DMS 273 (cell line): Measurements from ENCODE around the gene TOB2.
"Not testable (repeated sequence)": the region's sequence is repeated elsewhere in the genome, so short reads cannot be mapped to it uniquely, and the experiment has no call there.

Experiments
- DNase-seq: peaks from one replicate; lab custom pipeline; 2025; ENCODE audit not compliant: unreplicated experiment; lab: John Stamatoyannopoulos, UW

TOB2 gene

DNA sequence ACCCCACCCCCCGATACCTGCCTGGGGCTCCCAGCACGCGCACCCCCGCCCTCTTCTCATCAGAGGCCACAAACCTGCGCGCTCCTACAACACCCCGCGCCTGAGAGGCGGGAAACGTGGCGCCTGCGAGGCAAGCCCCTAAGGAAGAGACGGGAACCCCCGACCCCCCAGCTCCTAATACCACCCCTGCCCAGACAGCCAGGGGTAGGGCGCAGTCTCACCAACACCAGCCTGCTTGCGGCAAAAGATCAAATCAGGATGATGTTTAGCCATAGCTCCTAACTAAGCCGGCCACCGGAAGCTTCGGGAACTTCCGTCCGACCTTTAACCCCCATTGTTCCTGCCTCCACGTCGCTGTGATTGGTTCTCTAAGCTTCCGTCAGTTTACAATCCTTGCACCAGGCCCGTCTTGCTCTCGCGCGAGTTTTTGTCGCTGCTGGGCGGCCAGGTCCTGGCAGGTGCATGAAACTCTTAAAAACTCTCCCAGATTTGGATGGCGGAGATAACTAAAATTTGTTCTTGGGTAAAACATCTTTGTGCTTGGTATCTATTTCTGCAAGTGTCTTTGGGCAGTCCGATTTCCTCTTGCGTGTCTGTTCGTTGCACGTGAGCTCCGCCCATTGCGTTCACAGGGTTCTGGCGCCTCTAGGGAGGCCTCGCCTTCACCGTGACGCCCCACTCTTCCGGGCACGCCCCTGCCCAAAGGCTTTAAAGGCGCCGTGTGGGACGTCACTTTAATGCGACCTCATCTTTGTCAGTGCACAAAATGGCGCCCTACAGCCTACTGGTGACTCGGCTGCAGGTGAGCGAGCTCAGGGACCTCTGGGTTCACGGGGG lies 22.0 kb upstream of the TOB2 start, which contains the start of the genes ACO2 and PHF5A:
Gene ACO2 (plus strand): TSS at position 737 of the 837 bp plus-strand sequence. CDS start 30 bp downstream, at position 767.
Gene PHF5A (minus strand): TSS at position 312 of the 837 bp plus-strand sequence. CDS start 39 bp downstream, at position 273.
- peak; percentile 97 for DNase-seq

- no peak for DNase-seq
Measured at GRCh38 chr22:41461901-41462300, 15.3 kb upstream of the TOB2 start.

GRCh38 chr22:41460071-41460470 lies 13.5 kb upstream of the TOB2 start:
- DNase-seq = peak; percentile 40

DNA sequence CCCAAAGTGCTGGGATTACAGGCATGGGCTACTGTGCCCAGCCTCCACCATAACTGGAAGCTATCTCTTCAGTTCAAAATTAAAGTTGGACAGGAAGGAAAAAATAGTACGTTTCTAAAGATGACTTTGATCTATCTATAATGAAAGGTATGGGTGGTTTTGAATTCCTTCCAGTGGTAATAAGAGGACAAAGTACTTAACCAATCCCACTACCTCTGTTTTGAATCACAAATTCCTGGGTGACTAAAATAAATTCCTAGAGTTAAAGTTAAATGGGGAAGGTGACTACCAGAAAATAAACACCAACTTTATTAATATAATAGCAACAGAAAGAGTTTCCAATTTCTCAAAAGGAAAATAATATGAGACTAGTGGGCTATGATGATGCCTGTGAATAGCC lies 12.8 kb upstream of the TOB2 start:
- no peak for DNase-seq

DNA sequence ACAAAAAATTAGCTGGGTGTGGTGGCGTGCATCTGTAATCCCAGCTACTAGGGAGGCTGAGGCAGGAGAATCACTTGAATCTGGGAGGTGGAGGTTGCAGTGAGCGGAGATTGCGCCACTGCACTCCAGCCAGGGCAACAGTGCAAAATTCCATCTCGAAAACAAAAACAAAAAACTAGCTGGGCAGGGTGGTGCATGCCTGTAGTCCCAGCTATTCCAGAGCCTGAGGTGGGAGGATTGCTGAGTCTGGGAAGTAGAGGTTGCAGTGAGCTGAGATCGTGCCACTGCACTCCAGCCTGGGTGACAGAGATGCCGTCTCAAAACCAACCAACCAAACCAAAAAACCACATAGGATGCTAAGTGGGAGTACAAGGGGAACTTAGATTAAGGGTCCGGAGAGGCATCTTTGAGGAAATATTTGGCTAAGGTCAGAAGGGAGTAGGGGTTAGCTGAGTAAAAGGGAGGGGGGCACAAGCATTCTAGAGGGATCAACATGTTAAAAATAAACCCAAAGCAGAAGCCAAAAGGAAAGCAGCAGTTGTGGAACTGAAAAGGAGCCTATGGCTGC lies 11.6 kb upstream of the TOB2 start:
- DNase-seq = no peak

DNA sequence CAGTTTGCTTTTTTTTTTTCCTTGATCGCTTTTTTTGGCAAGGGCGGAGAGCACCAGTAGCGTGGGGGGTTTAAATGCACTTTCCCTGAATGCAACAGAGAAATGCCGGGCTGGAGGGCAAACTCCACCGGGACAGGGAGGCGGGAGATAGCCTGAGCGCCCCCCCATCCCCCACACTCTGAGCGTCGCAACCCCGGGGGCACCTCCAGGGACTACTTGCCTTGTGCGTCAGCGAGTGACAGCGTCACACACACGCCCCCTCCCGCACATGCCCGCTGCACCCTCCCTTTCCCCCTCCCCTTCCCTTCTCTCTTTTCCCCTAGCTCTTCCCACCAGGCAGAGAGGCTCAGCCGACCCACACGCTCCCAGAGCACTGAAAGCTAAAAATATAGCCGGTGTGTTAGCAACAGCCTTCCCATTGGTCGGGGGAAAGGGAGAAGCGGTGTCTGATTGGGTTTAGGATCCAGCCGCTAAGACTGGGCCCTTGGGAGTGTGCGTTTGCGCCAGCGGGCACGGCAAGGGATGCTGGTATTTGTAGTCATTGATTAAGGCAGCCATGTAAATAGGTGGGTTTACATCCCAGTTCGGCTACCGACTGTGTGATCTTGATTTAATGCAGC lies 1.7 kb upstream of the TOB2 start:
- peak; percentile 98 for DNase-seq

DNA sequence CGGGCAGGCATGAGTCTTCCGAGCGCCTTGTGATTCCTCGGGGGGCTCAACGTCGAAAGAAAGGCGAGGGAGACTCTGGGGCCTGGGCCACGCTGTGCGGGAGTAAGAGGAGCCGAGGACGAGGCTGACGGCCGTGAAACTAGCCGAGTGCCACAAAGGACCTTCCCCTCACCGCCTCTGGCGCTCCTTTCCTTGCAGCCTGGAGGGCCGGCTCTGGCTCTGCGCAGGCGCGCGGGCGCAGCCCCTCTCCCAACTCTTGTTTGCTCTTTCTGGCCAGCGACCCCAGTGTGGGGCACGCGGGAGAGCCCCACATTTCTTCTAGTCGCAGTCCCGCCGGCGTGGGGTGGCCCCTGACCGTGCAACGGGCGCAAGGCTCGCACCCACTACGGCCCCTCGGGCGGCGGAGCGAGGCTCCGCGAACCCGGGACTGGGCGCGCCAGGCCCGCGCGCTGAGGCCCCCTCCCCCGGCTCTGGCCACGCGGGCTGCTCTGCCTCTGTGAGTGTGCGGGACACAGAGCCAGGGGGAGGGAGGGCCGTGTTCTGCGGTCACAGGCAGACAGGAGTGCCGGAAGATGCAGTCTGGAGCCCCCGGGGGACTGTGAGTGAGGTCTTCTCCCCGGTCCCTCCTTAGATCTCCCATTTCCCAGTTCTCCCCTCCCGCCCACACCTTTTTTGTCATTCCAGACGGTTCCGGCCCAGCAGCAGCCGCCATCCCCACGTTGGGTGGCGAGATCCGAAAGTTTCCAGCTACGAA lies 1.0 kb upstream of the TOB2 start:
- DNase-seq = peak; percentile 87

- DNase-seq = peak; percentile 55
Measured at GRCh38 chr22:41446057-41446501, 522 bp downstream of the TOB2 start.

- peak; percentile 54 for DNase-seq
Measured at GRCh38 chr22:41445129-41446056, 1.2 kb downstream of the TOB2 start.

DNA sequence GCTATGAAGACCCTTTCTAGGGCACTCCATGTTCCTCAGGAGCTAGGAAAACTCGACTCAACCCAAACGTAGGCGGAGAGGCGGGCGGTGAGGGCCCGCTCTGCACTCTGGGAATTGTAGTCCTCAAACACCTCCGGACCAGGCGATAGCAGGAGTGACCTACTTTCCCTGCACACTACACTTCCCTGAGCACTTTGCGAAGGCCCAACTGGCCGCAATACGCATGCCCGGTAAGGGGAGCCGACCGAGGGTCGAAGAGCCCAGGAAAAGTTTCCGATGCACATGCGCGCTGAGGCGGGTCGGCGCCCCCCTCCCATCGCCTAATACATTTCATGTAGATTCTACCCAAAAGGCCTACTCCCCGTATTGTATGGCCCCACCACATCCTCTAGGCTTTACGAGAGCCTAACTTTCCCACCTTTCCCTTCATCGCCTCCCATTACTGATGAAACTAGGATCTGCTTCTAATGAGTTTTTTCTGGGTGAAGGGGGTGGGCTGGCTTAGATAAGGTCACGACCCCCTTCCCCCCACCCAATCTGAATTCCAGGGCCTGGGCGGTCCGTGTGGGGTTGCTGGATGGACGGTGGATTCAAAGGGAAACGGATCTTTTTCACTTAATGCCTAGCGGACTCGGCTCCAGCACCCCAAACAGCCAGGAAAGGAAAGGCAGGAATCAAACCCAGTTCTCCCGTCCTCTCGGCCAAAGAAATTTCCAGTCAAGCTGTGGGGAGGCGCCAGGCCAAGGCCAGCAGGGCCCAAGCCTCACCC lies 2.1 kb downstream of the TOB2 start:
- peak; percentile 94 for DNase-seq

GRCh38 chr22:41442240-41442792 lies 4.3 kb downstream of the TOB2 start:
- DNase-seq = peak; percentile 37

GRCh38 chr22:41440511-41440910 lies 6.1 kb downstream of the TOB2 start:
- DNase-seq = not testable (repeated sequence)

DNA sequence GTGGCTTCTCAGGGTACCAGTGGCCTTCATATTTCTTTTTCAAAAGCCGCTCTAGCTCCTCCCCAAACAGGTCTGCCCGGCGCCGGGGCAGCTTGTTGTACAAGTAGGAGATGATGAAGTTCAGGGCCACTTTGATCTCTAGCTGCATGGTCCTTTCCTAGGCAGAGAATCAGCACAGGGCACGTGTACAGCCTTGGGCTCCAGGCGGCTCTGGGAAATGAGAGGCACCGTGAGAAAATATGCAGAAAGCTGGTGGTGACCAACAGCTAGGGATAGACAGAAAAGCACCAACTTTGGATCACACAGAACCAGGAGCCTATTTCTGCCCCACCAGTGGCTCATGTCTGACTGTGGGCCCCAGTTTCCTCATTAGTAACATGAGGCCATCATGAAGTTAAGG lies 9.4 kb downstream of the TOB2 start:
- DNase-seq = no peak

GRCh38 chr22:41436322-41437113 lies 10.1 kb downstream of the TOB2 start:
- no peak for DNase-seq

GRCh38 chr22:41435560-41435959 lies 11.0 kb downstream of the TOB2 start:
- DNase-seq = no peak

DNA sequence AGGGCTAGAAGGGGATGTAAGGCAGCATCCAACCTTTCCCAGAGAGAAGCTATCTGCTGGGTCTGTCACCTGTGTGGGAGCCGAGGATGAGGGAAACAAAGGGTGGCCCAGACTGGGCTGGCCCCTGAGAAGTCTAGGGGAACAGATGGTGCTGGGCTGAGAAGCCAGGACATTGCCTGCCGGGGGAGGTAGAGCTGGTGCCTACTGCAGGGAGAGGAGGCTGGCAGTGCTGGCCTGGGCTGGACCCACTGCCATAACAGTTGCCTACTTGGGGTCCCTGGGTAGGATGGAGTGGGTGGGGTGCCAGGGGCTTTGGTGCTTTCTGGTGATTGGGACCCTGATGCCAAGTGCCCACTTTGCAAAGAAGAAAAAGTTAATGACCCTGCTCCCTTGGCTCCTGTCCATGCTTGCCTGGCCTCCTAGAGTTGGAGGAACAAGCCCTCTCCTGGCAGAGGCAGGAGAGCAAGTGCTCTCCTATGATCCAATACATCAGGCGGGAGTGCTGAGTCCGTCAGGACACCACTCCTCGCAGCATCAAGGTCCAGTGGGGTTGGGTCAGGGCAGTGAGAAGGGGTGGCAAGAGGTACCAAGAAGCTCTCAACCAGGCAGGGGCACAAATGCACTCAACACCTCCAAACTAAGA lies 12.1 kb downstream of the TOB2 start:
- not testable (repeated sequence) for DNase-seq

- not testable (repeated sequence) for DNase-seq
Measured at GRCh38 chr22:41433480-41433879, 13.1 kb downstream of the TOB2 start.

DNA sequence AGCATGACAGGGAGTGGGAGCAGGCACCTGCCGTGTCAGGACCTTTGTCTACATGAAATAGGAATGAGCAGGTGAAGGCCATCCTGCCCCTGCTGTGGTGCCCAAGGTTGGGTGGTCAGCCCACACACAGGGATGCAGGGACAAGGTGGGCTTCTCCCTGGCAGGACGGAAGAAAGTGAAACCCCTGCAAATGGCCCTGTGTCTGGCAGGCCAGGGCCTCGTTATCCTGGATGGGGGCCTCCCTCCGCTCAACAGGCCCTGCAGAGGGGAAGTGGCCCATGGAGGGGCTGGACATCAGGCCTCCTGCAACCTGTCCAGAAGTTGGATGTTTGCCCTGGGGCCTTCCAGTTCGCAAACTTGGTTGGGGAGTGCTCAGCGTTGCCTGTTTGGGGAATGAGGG lies 14.9 kb downstream of the TOB2 start:
- no peak for DNase-seq
